ENCODE measurements around the gene SYTL2.

GRCh38 chr11:85732965-85733364 lies 78.0 kb downstream of the SYTL2 start:
- TF ChIP-seq, protein P1, sequence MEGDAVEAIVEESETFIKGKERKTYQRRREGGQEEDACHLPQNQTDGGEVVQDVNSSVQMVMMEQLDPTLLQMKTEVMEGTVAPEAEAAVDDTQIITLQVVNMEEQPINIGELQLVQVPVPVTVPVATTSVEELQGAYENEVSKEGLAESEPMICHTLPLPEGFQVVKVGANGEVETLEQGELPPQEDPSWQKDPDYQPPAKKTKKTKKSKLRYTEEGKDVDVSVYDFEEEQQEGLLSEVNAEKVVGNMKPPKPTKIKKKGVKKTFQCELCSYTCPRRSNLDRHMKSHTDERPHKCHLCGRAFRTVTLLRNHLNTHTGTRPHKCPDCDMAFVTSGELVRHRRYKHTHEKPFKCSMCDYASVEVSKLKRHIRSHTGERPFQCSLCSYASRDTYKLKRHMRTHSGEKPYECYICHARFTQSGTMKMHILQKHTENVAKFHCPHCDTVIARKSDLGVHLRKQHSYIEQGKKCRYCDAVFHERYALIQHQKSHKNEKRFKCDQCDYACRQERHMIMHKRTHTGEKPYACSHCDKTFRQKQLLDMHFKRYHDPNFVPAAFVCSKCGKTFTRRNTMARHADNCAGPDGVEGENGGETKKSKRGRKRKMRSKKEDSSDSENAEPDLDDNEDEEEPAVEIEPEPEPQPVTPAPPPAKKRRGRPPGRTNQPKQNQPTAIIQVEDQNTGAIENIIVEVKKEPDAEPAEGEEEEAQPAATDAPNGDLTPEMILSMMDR (IDR thresholded peaks at IDR 0.05), result no peak
- TF ChIP-seq POLR2A (IDR thresholded peaks at IDR 0.05), result no peak

Data from tibial nerve (tissue), 3 donors.